COR-L47 (cell line): ENCODE data around the gene ZP1.

Experiments
- DNase-seq: peaks from one replicate; lab custom pipeline; 2025; lab: John Stamatoyannopoulos, UW

Gene ZP1

DNA sequence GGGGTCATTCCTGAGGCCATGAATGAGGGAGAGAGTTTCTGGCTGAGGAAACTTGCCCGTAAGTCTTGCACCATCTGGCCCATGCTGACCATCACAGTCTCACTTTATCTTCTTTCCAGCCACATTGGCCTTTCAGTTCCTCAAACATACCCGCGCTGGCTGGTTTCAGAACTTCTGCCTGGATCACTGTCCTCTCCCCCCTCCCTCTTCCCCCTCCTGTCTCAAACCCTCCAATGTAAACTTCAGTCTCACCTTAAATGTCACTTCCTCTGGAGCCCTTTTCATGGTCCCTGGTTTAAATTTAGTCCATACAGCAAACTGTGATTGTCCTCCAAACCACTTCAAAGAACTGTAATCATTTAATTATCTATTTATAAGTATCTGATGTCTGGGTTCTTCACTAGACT lies 42.9 kb downstream of the ZP1 start:
- DNase-seq, result no peak

DNA sequence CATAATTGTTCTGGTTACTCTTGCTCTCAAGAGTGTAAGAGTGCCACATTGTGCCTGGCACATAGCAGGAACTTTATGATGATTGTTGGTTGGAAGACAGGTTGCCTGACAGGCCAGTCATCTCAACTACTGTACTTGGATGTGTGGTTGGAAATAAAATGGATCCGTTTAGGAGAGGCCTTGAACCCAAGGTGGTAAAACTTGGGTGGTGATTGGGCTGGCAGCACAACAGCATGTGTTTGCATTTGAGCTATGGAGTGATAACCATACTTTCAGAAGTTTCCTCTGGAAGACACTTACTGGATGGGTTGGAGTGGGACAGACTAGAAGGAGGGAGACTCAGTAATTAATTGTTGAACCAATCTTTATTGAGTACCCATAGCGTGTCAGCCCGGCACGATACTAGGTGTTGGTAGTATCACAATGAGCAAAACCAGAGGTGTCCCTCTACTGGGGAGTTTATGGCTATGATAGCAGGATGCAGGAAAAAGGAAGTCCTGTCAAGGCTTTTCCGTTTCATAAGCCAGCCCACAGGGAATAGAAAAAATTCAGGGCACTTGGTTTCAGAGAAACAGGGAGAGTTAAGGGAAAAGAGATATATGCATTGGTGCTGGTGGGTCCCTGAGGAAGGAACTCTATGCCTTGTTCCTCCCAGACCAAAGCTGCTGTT lies 43.5 kb downstream of the ZP1 start:
- DNase-seq, result no peak

DNA sequence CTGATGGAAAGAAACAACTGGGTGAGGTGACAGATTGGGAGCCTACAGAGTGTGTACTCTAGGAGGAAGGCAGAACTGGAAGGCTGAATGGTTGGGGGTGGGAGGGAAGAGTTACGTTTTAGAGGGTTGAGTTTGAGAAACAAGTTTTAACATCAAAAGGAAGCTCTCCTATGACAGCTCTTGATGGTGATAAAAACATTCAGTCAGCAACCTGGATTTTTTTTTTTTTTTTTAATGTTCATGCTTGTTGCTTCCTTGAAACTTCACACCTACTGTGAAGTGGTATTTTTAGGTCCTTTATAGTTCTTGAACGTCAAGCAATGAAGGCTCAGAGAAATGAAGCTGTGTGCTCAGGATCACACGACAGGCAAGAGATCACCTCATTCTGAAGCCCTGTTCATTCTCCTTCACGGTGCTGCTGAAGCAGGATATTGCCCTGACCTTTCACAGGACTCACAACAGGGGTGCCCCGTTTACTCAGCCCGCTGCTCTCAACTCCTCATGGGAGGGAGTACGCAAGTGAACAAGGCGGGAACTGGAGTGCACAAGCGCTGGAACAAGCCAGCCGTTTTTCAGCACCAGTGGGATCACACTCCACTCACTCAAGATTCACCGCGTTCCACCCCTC lies 45.0 kb downstream of the ZP1 start:
- DNase-seq, result no peak

DNA sequence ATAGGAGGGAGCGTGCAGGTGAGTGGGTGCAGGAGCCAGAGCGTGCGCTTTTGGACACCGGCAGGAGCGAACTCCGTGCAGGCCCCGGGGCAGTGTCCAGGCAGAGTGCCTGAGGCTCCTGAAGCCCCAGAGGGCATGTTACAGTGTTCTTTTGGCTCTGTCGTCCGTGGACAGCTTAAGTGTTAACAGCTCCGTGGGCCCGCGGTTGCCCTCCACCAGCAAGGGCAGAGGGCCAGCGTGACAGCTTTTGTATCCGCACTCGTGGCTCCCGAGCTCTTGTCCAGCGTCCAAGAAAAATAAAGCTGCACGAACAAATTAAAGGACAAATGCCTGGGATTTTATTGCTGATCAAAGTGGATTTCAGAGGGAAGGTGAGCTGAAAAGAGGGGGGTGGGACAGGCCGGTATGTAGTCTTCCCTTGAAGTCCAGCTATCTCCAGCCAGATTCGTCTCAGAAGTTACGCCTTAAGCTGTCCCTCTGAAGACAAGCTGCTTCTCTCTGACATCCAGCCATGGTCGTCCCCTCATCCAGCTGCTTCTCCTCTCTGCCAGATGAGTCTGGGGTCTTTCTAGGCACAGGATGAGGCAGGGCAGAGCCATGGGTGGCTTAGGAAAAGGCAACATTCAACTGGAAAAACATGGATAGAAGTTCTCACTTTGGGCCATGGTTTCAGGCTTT lies 45.6 kb downstream of the ZP1 start:
- DNase-seq, result no peak

- DNase-seq, result peak; percentile 90
These were observed 46.7 kb downstream of the ZP1 start, which contains the start of gene TMEM109 for GRCh38 chr11:60913793-60914632. Gene TMEM109 (plus strand): TSS chr11:60914158. CDS start chr11:60919694, 5,536 bp downstream.

- no peak for DNase-seq
These were observed 47.4 kb downstream of the ZP1 start for GRCh38 chr11:60914633-60915247.

GRCh38 chr11:60915248-60915914 lies 48.0 kb downstream of the ZP1 start:
- peak; percentile 27 for DNase-seq

- no peak for DNase-seq
These were observed 49.4 kb downstream of the ZP1 start for GRCh38 chr11:60916669-60917206.

DNA sequence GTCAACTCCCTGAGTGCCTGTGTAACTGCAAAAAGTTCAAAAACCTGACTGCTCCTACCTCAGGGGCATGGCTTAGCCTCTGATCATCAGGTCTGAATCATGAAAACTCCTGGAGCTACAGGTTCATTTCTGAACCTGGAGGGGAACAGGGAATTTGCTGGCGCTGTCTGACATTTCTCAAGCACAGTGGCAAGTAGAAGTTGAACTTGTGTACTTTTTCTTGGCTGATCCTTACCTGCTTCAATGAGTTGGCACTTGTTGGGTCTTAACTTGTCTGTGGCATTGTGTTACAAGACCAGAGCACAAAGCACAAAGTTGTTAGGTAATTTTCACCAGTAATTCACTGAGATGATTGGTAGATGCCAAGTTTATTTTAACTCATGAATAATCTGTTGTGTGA lies 49.9 kb downstream of the ZP1 start:
- DNase-seq, result no peak

DNA sequence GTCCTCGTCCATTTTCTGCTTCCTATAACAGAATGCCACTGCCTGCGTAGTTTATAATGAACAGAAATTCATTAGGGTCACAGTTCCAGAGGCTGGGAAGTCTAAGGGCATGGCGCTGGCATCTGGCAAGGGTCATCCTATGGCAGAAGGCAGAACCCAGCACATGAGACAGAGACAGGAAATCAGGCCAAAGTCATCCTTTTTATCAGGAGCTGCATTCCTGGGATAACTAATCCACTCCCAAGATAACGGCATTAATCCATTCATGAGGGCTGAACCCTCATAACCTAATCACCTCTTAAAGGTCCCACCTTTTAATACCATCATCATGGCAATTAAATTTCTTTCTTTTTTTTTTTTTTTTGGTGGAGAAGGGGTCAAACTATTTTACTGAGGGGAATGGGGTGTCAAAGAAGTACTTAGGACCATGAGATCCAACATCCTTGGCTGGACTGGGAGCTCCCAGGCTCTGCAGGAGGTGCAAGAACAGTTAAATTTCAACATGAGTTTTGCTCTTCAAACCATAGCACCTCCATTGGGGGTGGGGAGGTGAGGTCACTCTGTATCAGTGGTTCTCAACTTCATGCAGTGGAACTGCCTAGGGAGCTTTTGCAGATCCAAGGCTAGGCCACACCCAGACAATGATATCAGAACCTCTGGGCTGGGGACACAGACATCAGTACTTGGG lies 51.1 kb downstream of the ZP1 start:
- no peak for DNase-seq

DNA sequence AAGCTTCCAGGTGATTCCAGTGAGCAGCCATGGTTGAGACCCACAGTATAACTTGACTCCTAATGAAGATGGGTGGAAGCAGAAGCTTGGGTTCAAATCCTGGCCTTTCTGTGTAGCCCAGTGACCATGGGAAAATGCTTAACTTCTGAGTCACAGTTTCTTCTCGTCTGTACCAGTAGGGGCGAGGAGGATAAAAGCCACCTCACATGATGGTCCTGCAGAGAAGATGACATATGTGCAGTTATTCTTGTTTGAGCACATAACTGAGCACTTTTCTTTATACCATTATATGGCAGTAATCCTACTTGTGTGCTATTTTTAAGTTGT lies 51.6 kb downstream of the ZP1 start:
- DNase-seq, result no peak

DNA sequence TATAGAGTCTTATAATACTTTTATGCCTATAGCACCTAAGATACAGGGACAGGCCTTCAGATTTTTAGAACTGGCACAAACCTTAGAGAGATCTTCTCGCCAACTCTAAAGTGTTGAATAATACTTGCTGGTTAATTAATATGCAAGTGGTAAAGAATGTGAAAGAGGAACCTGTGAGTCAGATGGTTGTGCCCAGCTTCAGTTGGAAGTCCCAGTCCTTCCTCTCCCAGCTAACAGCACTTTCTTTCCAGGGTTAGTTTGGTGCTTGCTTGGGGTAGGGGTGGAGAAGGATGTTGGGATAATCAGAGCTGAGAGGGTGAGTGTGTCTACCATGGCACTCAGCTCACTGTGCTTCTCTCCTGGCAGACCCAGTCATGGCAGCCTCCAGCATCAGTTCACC lies 52.0 kb downstream of the ZP1 start:
- no peak for DNase-seq

GRCh38 chr11:60919956-60920355 lies 52.6 kb downstream of the ZP1 start:
- no peak for DNase-seq

GRCh38 chr11:60921259-60921658 lies 53.9 kb downstream of the ZP1 start:
- DNase-seq, result no peak

DNA sequence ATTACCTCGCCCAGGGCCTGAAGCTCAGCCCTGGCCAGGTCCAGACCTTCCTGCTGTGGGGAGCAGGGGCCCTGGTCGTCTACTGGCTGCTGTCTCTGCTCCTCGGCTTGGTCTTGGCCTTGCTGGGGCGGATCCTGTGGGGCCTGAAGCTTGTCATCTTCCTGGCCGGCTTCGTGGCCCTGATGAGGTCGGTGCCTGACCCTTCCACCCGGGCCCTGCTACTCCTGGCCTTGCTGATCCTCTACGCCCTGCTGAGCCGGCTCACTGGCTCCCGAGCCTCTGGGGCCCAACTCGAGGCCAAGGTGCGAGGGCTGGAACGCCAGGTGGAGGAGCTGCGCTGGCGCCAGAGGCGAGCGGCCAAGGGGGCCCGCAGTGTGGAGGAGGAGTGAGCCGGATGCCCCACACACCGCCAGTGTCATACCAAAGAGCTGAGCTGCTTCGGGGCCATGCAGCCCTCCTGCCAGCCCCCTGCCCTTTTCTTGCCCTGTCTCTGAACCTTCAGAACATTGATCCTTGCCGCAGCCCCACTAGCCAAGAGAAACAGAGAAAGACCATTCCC lies 54.5 kb downstream of the ZP1 start:
- DNase-seq, result no peak

DNA sequence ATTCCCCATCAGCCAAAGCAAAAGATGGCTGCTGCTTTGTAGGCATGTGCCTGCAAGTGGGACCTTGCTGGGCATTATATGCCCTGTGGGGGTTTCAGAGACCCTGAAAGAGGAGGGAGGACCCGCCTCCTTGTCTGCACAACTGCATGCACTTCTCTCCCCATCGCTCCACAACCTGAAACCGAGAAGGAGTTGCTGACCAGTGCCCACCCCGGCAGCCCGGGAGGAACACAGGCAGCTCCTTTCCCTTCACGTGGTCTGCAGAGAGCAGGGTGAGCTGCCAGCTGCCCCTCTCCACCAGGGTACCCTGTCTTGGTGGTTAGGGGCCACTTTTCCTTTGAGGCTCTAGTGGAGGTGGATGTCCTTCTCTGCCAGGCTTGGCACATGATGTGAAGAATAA lies 55.6 kb downstream of the ZP1 start:
- DNase-seq, result no peak

- DNase-seq, result no peak
These were observed 56.0 kb downstream of the ZP1 start for GRCh38 chr11:60923326-60923725.

DNA sequence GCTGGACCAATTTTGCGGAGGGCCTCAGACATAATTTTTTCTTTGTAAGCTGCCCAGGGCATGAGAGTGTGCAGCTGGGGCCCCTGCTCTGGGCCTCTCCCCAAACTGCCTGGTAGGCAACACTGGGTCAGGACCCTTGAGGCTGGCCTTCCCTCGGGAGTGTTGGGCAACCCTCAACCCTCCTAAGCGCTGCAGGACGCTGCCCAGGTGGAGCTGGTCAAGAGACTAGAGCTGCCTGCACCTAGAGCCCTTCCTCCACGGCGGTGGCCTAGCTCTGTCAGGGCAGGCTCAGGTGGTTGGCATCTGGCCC lies 56.4 kb downstream of the ZP1 start:
- DNase-seq, result no peak

DNA sequence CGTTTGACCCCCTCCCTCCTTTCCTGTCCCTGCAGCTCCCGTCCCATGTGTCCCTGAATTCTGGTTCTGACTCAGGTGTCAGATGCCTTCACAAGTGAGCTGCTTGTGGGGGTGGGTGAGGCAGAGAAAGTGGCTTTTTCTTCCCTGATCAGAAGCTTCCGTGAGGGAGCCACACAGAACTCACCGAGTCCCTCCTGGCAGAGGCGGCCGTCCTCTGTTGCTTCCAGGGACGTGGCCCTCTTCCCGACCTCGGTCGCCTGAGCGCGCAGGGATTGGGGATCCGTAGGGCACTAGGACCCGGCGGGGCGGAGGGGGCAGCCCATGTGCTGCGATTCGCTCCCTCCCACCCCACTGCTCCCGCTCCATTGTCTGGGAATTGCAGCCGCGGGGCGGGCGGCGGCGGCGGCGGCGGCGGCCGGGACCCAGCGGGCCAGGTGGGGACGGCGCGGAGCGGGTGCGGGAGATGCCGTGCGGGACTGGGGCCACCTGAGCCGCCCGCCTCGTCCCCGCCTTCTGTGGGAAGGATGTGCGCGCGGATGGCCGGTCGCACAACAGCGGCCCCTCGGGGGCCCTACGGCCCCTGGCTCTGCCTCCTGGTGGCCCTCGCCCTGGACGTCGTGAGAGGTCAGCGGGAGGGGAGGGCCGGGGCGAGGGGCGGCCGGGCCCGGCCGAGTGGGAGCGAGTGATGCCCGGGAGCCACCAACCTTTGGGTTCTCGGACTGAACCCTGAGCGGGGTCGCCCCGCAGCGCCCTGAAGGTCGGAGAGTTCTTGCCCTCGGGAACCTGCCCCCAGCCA lies 57.0 kb downstream of the ZP1 start, which contains the start of gene TMEM132A:
TMEM132A (plus strand) TSS at position 351 of the 796 bp plus-strand sequence; CDS start at position 525, 174 bp downstream.
- DNase-seq, result peak; percentile 72
